Activated naive CD4-positive, alpha-beta T cell treated with anti-CD3 and anti-CD28 coated beads, Interleukin-2, amount 50 U/mL, for 24 hours (primary cell): Measurements from ENCODE around the gene ACAT1.
"Not testable (repeated sequence)": the region's sequence is repeated elsewhere in the genome, so short reads cannot be mapped to it uniquely, and the experiment has no call there.

Source experiments
- H3K27ac Mint-ChIP-seq: one replicate; pipeline ENCODE4 v1.8.0; 2021; ENCODE audit warnings: mild to moderate bottlenecking, mixed read lengths
- H3K27me3 Mint-ChIP-seq: one replicate; pipeline ENCODE4 v1.8.0; 2021; ENCODE audit warnings: mixed read lengths
- H3K36me3 Mint-ChIP-seq: one replicate; pipeline ENCODE4 v1.8.0; 2021; ENCODE audit warnings: mixed read lengths
- H3K4me1 Mint-ChIP-seq: one replicate; pipeline ENCODE4 v1.8.0; 2021; ENCODE audit warnings: mixed read lengths
- H3K4me3 Mint-ChIP-seq: one replicate; pipeline ENCODE4 v1.8.0; 2021; ENCODE audit warnings: mild to moderate bottlenecking, mixed read lengths
- H3K9me3 Mint-ChIP-seq: one replicate; pipeline ENCODE4 v1.8.0; 2021; ENCODE audit warnings: mixed read lengths

ACAT1 gene

GRCh38 chr11:108121274-108122155, at the start of gene ACAT1:
ACAT1 (plus strand) TSS chr11:108121567; CDS start chr11:108121607, 40 bp downstream.
- H3K36me3 Mint-ChIP-seq: peaks cover 2% of the 10 kb centered on the region
- H3K27ac Mint-ChIP-seq: peak within 1 kb of the TSS; percentile 81
- H3K4me1 Mint-ChIP-seq: peaks cover 43% of the 10 kb centered on the region
- no peaks in the 10 kb centered on the region for H3K27me3 Mint-ChIP-seq
- no peaks in the 10 kb centered on the region for H3K9me3 Mint-ChIP-seq
- peak within 1 kb of the TSS; percentile 97 for H3K4me3 Mint-ChIP-seq

GRCh38 chr11:108084811-108085210, 36.6 kb upstream of the ACAT1 start:
- Mint-ChIP-seq H3K4me3 (no peak overlapping the region), H3K27me3 (no peaks in the 10 kb centered on the region), H3K36me3 (peaks cover 22% of the 10 kb centered on the region), H3K4me1 (no peaks in the 10 kb centered on the region), H3K27ac (peak overlapping the region; percentile 26), H3K9me3 (no peaks in the 10 kb centered on the region)

GRCh38 chr11:108085672-108086071, 35.7 kb upstream of the ACAT1 start:
- Mint-ChIP-seq H3K4me3 (no peak overlapping the region), H3K27me3 (no peaks in the 10 kb centered on the region), H3K36me3 (peaks cover 18% of the 10 kb centered on the region), H3K4me1 (no peaks in the 10 kb centered on the region), H3K9me3 (no peaks in the 10 kb centered on the region), H3K27ac (no peak overlapping the region)

- no peaks in the 10 kb centered on the region for H3K27me3 Mint-ChIP-seq
- H3K9me3 Mint-ChIP-seq: no peaks in the 10 kb centered on the region
- H3K36me3 Mint-ChIP-seq: peaks cover 19% of the 10 kb centered on the region
- no peaks in the 10 kb centered on the region for H3K4me1 Mint-ChIP-seq
- no peak overlapping the region for H3K4me3 Mint-ChIP-seq
- H3K27ac Mint-ChIP-seq: no peak overlapping the region
Observed at GRCh38 chr11:108092134-108092533, 29.2 kb upstream of the ACAT1 start.

- no peaks in the 10 kb centered on the region for H3K27me3 Mint-ChIP-seq
- H3K27ac Mint-ChIP-seq: peak overlapping the region; percentile 17
- no peaks in the 10 kb centered on the region for H3K9me3 Mint-ChIP-seq
- no peaks in the 10 kb centered on the region for H3K4me1 Mint-ChIP-seq
- H3K4me3 Mint-ChIP-seq: no peak overlapping the region
- H3K36me3 Mint-ChIP-seq: peaks cover 23% of the 10 kb centered on the region
Observed at GRCh38 chr11:108093128-108093904, 28.1 kb upstream of the ACAT1 start.

- Mint-ChIP-seq H3K36me3 (peaks cover 17% of the 10 kb centered on the region), H3K9me3 (no peaks in the 10 kb centered on the region), H3K27me3 (no peaks in the 10 kb centered on the region), H3K4me1 (no peaks in the 10 kb centered on the region), H3K4me3 (no peak overlapping the region), H3K27ac (no peak overlapping the region)
Observed at GRCh38 chr11:108097179-108097578, 24.2 kb upstream of the ACAT1 start.

GRCh38 chr11:108101090-108101775, 20.1 kb upstream of the ACAT1 start:
- peaks cover 5% of the 10 kb centered on the region for H3K36me3 Mint-ChIP-seq
- no peaks in the 10 kb centered on the region for H3K27me3 Mint-ChIP-seq
- no peaks in the 10 kb centered on the region for H3K9me3 Mint-ChIP-seq
- no peak overlapping the region for H3K27ac Mint-ChIP-seq
- H3K4me1 Mint-ChIP-seq: no peaks in the 10 kb centered on the region
- H3K4me3 Mint-ChIP-seq: no peak overlapping the region

- Mint-ChIP-seq H3K4me3 (no peak overlapping the region), H3K36me3 (peaks cover 2% of the 10 kb centered on the region), H3K4me1 (no peaks in the 10 kb centered on the region), H3K27me3 (no peaks in the 10 kb centered on the region), H3K9me3 (no peaks in the 10 kb centered on the region), H3K27ac (no peak overlapping the region)
Observed at GRCh38 chr11:108111126-108111525, 10.2 kb upstream of the ACAT1 start.

GRCh38 chr11:108112057-108112456, 9.3 kb upstream of the ACAT1 start:
- Mint-ChIP-seq H3K4me3 (no peak overlapping the region), H3K36me3 (peaks cover 2% of the 10 kb centered on the region), H3K27ac (no peak overlapping the region)

GRCh38 chr11:108115500-108116140, 5.7 kb upstream of the ACAT1 start:
- H3K27ac Mint-ChIP-seq: no peak overlapping the region
- H3K4me3 Mint-ChIP-seq: no peak overlapping the region

More at GRCh38 chr11:108112057-108112456, 9.3 kb upstream of the ACAT1 start:
- Mint-ChIP-seq H3K4me1 (no peaks in the 10 kb centered on the region), H3K9me3 (no peaks in the 10 kb centered on the region), H3K27me3 (no peaks in the 10 kb centered on the region)

GRCh38 chr11:108117746-108118371, 3.5 kb upstream of the ACAT1 start:
- Mint-ChIP-seq H3K9me3 (no peaks in the 10 kb centered on the region), H3K36me3 (no peaks in the 10 kb centered on the region), H3K27ac (no peak overlapping the region), H3K4me3 (no peak overlapping the region), H3K4me1 (peaks cover 13% of the 10 kb centered on the region), H3K27me3 (no peaks in the 10 kb centered on the region)

More at GRCh38 chr11:108115500-108116140, 5.7 kb upstream of the ACAT1 start:
- peaks cover 2% of the 10 kb centered on the region for H3K36me3 Mint-ChIP-seq
- no peaks in the 10 kb centered on the region for H3K4me1 Mint-ChIP-seq
- H3K9me3 Mint-ChIP-seq: no peaks in the 10 kb centered on the region
- H3K27me3 Mint-ChIP-seq: no peaks in the 10 kb centered on the region

- peak overlapping the region; percentile 97 for H3K4me3 Mint-ChIP-seq
Observed at GRCh38 chr11:108120936-108121273, 462 bp upstream of the ACAT1 start.

GRCh38 chr11:108122166-108122628, 830 bp downstream of the ACAT1 start:
- Mint-ChIP-seq H3K4me1 (peaks cover 45% of the 10 kb centered on the region), H3K4me3 (peak overlapping the region; percentile 97), H3K9me3 (no peaks in the 10 kb centered on the region), H3K36me3 (peaks cover 2% of the 10 kb centered on the region), H3K27me3 (no peaks in the 10 kb centered on the region), H3K27ac (no peak overlapping the region)

More at GRCh38 chr11:108120936-108121273, 462 bp upstream of the ACAT1 start:
- H3K4me1 Mint-ChIP-seq: peaks cover 37% of the 10 kb centered on the region
- H3K36me3 Mint-ChIP-seq, H3K9me3 Mint-ChIP-seq, H3K27ac Mint-ChIP-seq, H3K27me3 Mint-ChIP-seq: not testable (repeated sequence)

- H3K36me3 Mint-ChIP-seq: peaks cover 5% of the 10 kb centered on the region
- H3K9me3 Mint-ChIP-seq: no peaks in the 10 kb centered on the region
- H3K4me1 Mint-ChIP-seq: peaks cover 48% of the 10 kb centered on the region
- no peak overlapping the region for H3K27ac Mint-ChIP-seq
- H3K27me3 Mint-ChIP-seq: no peaks in the 10 kb centered on the region
- no peak overlapping the region for H3K4me3 Mint-ChIP-seq
Observed at GRCh38 chr11:108125096-108125495, 3.7 kb downstream of the ACAT1 start.

- peaks cover 8% of the 10 kb centered on the region for H3K36me3 Mint-ChIP-seq
- peaks cover 32% of the 10 kb centered on the region for H3K4me1 Mint-ChIP-seq
- no peak overlapping the region for H3K4me3 Mint-ChIP-seq
- H3K27ac Mint-ChIP-seq: no peak overlapping the region
- H3K27me3 Mint-ChIP-seq: no peaks in the 10 kb centered on the region
- H3K9me3 Mint-ChIP-seq: no peaks in the 10 kb centered on the region
Observed at GRCh38 chr11:108128772-108129171, 7.4 kb downstream of the ACAT1 start.
